MCF 10A (cell line): Measurements from ENCODE around the gene MOCS2. TPM values are rescaled to one million over a fixed set of nuclear protein-coding genes. Genes with fewer than 3 reads are reported as not detected.
A peak's percentile ranks its signal among the peaks of the same experiment; 100 is the strongest.

Source experiments
- BruUV-seq: library from RNA; stranded (reverse); fragments of 400-500 nt; replicated peaks from 2 replicates; lab custom pipeline; 2021; lab: Mats Ljungman, UMichigan
- CTCF ChIA-PET: fragments of 300-600 bp; sonication (Branson Sonifier 250); formaldehyde crosslinking; extraction: SDS; loops from one replicate; lab custom pipeline; 2021; ENCODE audit warnings: antibody characterized with exemption, inconsistent platforms; lab: Yijun Ruan, JAX
- POLR2A ChIA-PET: fragments of 300-600, 350-650 bp; sonication (Branson Sonifier 250); formaldehyde crosslinking; extraction: SDS; loops from one replicate; lab custom pipeline; 2020; ENCODE audit warnings: antibody characterized with exemption, inconsistent platforms; lab: Yijun Ruan, JAX
- DNase-seq: peaks from one replicate; pipeline ENCODE4 v3.0.0-alpha.2; 2018; ENCODE audit not compliant: unreplicated experiment
- H3K27ac Mint-ChIP-seq: one replicate; pipeline ENCODE4 v1.8.0; 2022; ENCODE audit warnings: mild to moderate bottlenecking, low read depth, mixed read lengths; ENCODE audit not compliant: unreplicated experiment
- H3K27me3 Mint-ChIP-seq: one replicate; pipeline ENCODE4 v1.8.0; 2022; ENCODE audit warnings: mixed read lengths; ENCODE audit not compliant: insufficient read depth, unreplicated experiment
- H3K36me3 Mint-ChIP-seq: one replicate; pipeline ENCODE4 v1.8.0; 2022; ENCODE audit warnings: mild to moderate bottlenecking, moderate library complexity, mixed read lengths; ENCODE audit not compliant: insufficient read depth, unreplicated experiment
- H3K4me1 Mint-ChIP-seq: one replicate; pipeline ENCODE4 v1.8.0; 2022; ENCODE audit warnings: mixed read lengths; ENCODE audit not compliant: insufficient read depth, unreplicated experiment
- H3K4me3 Mint-ChIP-seq: one replicate; pipeline ENCODE4 v1.8.0; 2022; ENCODE audit warnings: mild to moderate bottlenecking, moderate library complexity, mixed read lengths; ENCODE audit not compliant: unreplicated experiment
- H3K9me3 Mint-ChIP-seq: one replicate; pipeline ENCODE4 v1.8.0; 2022; ENCODE audit warnings: mixed read lengths; ENCODE audit not compliant: unreplicated experiment
- intact Hi-C: fragments of 100-400 bp; cut with micrococcal nuclease; formaldehyde crosslinking; loops from 2 replicates; pipeline ENCODE4 v1.14.1; 2022
- total RNA-seq: library from RNA; stranded (reverse); gene quantifications from 2 replicates; pipeline ENCODE4 v1.2.3, GENCODE V29; 2022
- TF ChIP-seq, protein P1 (sequence below): fragments of 200-600 bp; IDR thresholded peaks from one replicate; pipeline ENCODE4 v1.8.0; 2022; ENCODE audit warnings: antibody characterized with exemption, mild to moderate bottlenecking; ENCODE audit not compliant: unreplicated experiment

Gene MOCS2
- total RNA-seq, 1 experiment from 2014 or later = 43.0 TPM

GRCh38 chr5:53100606-53101005 lies 9.0 kb downstream of the MOCS2 start:
- ChIA-PET CTCF (interaction anchor here (7.6 kb wide), 1 partner anchor 153 kb away, joined by 248 read pairs; no protein-coding TSS in a partner anchor), POLR2A (interaction anchor here (0.7 to 2.0 kb wide), 3 partner anchors 9 to 146 kb away, joined by 3 to 9 read pairs (median 3); partner anchors contain the start of gene MOCS2)
- H3K36me3 Mint-ChIP-seq = peaks cover 42% of the 10 kb centered on the region
- no peak overlapping the region for H3K27ac Mint-ChIP-seq
- TF ChIP-seq, protein P1, sequence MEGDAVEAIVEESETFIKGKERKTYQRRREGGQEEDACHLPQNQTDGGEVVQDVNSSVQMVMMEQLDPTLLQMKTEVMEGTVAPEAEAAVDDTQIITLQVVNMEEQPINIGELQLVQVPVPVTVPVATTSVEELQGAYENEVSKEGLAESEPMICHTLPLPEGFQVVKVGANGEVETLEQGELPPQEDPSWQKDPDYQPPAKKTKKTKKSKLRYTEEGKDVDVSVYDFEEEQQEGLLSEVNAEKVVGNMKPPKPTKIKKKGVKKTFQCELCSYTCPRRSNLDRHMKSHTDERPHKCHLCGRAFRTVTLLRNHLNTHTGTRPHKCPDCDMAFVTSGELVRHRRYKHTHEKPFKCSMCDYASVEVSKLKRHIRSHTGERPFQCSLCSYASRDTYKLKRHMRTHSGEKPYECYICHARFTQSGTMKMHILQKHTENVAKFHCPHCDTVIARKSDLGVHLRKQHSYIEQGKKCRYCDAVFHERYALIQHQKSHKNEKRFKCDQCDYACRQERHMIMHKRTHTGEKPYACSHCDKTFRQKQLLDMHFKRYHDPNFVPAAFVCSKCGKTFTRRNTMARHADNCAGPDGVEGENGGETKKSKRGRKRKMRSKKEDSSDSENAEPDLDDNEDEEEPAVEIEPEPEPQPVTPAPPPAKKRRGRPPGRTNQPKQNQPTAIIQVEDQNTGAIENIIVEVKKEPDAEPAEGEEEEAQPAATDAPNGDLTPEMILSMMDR = no peak
- no peaks in the 10 kb centered on the region for H3K9me3 Mint-ChIP-seq
- BruUV-seq = no TSS peak
- H3K4me3 Mint-ChIP-seq = no peak overlapping the region
- H3K27me3 Mint-ChIP-seq = no peaks in the 10 kb centered on the region
- intact Hi-C loops = no loop called here
- H3K4me1 Mint-ChIP-seq = peaks cover 5% of the 10 kb centered on the region
- DNase-seq = peak; percentile 20

GRCh38 chr5:53099546-53099945 lies 10.0 kb downstream of the MOCS2 start:
- H3K36me3 Mint-ChIP-seq = peaks cover 32% of the 10 kb centered on the region
- ChIA-PET CTCF (interaction anchor here (0.6 to 7.6 kb wide), 3 partner anchors 10 to 152 kb away, joined by 4 to 248 read pairs (median 5); partner anchors contain the start of gene MOCS2), POLR2A (interaction anchor here (0.6 to 1.3 kb wide), 2 partner anchors 149 to 249 kb away, joined by 3 read pairs; no protein-coding TSS in a partner anchor)
- DNase-seq = no peak
- BruUV-seq = no TSS peak
- no peak overlapping the region for H3K4me3 Mint-ChIP-seq
- H3K27me3 Mint-ChIP-seq = no peaks in the 10 kb centered on the region
- H3K27ac Mint-ChIP-seq = no peak overlapping the region
- H3K4me1 Mint-ChIP-seq = no peaks in the 10 kb centered on the region
- no peaks in the 10 kb centered on the region for H3K9me3 Mint-ChIP-seq
- TF ChIP-seq, protein P1 = no peak
- intact Hi-C loops = loop anchor here (5.0 kb wide), 1 partner anchor 312 kb away; the partner anchor contains the start of genes ITGA1 and PELO

GRCh38 chr5:53095931-53096525 lies 13.5 kb downstream of the MOCS2 start:
- TF ChIP-seq, protein P1 = peak; percentile 69
- ChIA-PET CTCF (interaction anchor here (0.6 to 7.6 kb wide), 14 partner anchors 8 to 1116 kb away, joined by 3 to 248 read pairs (median 4); no protein-coding TSS in a partner anchor), POLR2A (interaction anchor here (0.8 to 3.7 kb wide), 5 partner anchors 9 to 148 kb away, joined by 3 to 19 read pairs (median 3); no protein-coding TSS in a partner anchor)
- BruUV-seq = no TSS peak
- no peak overlapping the region for H3K27ac Mint-ChIP-seq
- peak; percentile 70 for DNase-seq
- H3K36me3 Mint-ChIP-seq = peaks cover 12% of the 10 kb centered on the region
- H3K27me3 Mint-ChIP-seq = no peaks in the 10 kb centered on the region
- peaks cover 7% of the 10 kb centered on the region for H3K4me1 Mint-ChIP-seq
- intact Hi-C loops = loop anchor here (1.0 to 5.0 kb wide), 3 partner anchors 106 to 309 kb away; partner anchors contain the start of genes ITGA1 and PELO
- no peaks in the 10 kb centered on the region for H3K9me3 Mint-ChIP-seq
- no peak overlapping the region for H3K4me3 Mint-ChIP-seq

GRCh38 chr5:53095217-53095616 lies 14.3 kb downstream of the MOCS2 start:
- intact Hi-C loops = loop anchor here (5.0 kb wide), 1 partner anchor 308 kb away; the partner anchor contains the start of genes ITGA1 and PELO
- TF ChIP-seq, protein P1 = no peak
- no peak for DNase-seq
- Mint-ChIP-seq H3K27ac (no peak overlapping the region), H3K27me3 (no peaks in the 10 kb centered on the region), H3K36me3 (peaks cover 10% of the 10 kb centered on the region), H3K9me3 (no peaks in the 10 kb centered on the region), H3K4me1 (peaks cover 7% of the 10 kb centered on the region), H3K4me3 (no peak overlapping the region)
- CTCF ChIA-PET = interaction anchor here (0.6 to 7.6 kb wide), 13 partner anchors 10 to 785 kb away, joined by 3 to 248 read pairs (median 4); no protein-coding TSS in a partner anchor
- POLR2A ChIA-PET = interaction anchor here (3.7 kb wide), 1 partner anchor 147 kb away, joined by 19 read pairs; no protein-coding TSS in a partner anchor
- BruUV-seq = no TSS peak
